Measurements from ENCODE around the gene VPS37C. TPM values are rescaled to one million over a fixed set of nuclear protein-coding genes. Genes with fewer than 3 reads are reported as not detected.

Gene VPS37C
- total RNA-seq, 1 donor from 2014 or later: 21.5 TPM

DNA sequence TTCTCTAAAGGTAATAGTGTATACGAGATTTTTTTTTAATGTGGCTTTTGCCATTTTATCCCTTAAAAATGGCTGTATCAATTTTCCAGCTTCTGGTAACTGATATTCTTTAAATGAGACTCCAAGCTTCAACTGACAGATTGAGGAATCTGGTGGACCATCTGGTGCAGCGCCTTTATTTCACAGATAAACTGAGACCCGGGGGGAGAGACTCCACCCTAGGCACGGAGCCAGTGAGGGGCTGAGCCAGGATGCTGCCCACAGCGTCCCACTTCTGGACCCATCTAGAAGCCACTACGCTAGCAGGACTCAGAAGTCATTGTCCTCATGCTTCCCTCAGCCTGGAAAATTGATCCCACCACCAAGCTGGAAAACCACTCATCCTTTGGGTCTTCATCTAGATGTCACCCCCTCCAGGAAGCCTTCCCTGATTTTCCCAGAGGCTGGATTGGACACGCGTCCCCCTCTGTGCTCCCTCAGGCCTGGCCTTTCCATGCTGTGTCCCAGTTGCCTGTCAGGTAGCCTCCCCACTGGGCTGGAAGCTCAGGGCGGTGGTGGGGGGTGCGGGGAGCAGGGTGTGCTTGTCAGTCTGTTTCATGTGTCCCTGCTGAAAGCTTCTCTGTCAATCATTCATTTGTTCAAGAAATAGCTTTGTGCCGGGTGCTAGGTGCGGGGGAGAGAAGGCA, 71.3 kb downstream of the VPS37C start:
- no peak overlapping the region for H3K4me3 ChIP-seq (ENCODE audit: low read depth, low read length)
- no peak for DNase-seq (ENCODE audit: low read depth)
- TF ChIP-seq, protein P1, sequence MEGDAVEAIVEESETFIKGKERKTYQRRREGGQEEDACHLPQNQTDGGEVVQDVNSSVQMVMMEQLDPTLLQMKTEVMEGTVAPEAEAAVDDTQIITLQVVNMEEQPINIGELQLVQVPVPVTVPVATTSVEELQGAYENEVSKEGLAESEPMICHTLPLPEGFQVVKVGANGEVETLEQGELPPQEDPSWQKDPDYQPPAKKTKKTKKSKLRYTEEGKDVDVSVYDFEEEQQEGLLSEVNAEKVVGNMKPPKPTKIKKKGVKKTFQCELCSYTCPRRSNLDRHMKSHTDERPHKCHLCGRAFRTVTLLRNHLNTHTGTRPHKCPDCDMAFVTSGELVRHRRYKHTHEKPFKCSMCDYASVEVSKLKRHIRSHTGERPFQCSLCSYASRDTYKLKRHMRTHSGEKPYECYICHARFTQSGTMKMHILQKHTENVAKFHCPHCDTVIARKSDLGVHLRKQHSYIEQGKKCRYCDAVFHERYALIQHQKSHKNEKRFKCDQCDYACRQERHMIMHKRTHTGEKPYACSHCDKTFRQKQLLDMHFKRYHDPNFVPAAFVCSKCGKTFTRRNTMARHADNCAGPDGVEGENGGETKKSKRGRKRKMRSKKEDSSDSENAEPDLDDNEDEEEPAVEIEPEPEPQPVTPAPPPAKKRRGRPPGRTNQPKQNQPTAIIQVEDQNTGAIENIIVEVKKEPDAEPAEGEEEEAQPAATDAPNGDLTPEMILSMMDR (conservative IDR thresholded peaks at IDR 0.05; ENCODE audit: low read depth, low read length): no peak

DNA sequence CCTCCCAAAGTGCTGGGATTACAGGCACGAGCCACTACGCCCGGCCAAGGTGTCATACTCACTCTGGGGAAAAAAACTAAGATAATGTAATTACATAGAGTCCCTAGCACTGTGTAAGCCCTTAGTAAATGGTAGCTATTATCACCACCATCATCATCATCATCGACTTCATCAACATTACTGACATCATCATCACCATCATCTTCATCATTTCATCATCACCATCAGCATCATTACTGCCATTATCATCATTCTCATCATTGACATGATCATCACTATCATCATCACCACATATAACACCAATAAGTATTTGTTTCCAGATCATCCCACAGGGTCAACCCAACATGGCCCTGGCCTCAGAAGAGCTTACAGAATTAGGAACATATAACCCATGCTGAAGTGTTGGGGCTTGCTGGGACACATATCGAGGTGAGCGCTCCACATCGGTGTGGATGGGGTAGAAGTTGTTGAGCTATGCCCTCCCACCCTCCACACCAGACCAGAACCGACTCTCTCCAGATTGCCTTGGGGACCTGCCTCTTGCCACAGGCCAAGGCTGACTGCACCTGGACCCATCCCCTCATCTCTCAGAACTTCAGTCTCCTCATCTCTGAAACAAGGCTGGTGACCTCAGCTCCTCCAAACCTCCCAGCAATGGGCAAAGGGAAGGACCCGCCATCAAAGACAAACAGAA, 73.7 kb downstream of the VPS37C start:
- TF ChIP-seq, protein P1 (conservative IDR thresholded peaks at IDR 0.05; ENCODE audit: low read depth, low read length): no peak
- H3K4me3 ChIP-seq (ENCODE audit: low read depth, low read length): no peak overlapping the region
- DNase-seq (ENCODE audit: low read depth): no peak

DNA sequence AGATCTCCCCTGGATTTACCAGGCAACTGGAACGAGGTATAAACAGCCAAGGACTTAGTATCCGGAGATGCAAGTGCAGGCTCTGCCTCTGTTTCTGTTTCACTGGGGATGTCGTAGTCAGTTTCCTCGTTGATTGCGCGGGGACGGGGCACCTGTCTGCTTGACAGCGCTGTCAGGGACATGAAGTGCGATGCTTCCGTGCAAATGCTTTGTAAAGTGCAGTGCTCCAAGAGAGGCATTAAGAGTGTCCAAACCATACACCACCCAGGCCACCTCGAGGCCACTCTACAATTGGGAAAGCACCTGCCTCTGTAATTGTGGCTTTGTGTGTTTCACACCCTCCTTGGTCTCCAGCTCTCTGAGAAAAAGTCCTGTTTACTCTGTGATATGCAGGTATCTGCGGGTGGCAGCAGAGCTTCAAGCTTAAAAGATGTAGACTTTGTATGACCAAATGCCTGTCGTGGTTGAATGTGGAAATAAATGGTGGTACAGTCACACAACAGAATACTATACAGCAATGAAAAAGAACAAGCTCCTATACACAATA, 77.6 kb downstream of the VPS37C start:
- TF ChIP-seq, protein P1 (conservative IDR thresholded peaks at IDR 0.05; ENCODE audit: low read depth, low read length): no peak
- no peak overlapping the region for H3K4me3 ChIP-seq (ENCODE audit: low read depth, low read length)
- no peak for DNase-seq (ENCODE audit: low read depth)

DNA sequence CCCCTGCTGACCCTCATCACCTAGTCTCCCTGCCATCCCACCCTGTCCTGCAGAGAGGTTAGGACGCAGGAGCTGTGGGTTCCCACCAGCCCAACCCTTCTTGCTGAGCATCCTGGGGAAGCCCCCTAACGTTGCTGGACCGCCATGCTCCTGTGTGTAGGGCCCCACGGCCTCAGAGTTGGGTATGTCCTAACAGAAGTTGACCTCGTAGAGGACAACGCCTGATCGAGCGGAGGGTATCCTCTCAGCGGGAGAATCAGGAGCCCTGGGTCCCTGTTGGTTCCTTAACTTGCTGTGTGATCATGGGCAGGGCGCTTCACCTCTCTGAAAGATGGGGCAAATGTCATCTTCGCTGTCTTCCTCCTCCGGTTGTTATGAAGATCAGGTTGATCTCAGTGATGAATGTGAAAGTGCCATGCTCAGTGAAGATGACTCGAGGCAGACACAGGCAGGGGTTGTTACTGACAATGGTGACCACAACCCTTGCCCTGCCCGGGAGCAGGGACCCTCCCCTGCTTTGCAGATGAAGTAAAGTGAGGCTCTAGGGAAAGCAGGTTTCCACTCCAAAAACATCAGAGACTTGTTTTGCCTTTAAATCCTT, 78.2 kb downstream of the VPS37C start:
- H3K4me3 ChIP-seq (ENCODE audit: low read depth, low read length): no peak overlapping the region
- TF ChIP-seq, protein P1 (conservative IDR thresholded peaks at IDR 0.05; ENCODE audit: low read depth, low read length): no peak
- DNase-seq (ENCODE audit: low read depth): no peak

- no peak overlapping the region for H3K4me3 ChIP-seq (ENCODE audit: low read depth, low read length)
- DNase-seq (ENCODE audit: low read depth): no peak
- TF ChIP-seq, protein P1 (conservative IDR thresholded peaks at IDR 0.05; ENCODE audit: low read depth, low read length): no peak
Measured at GRCh38 chr11:61082062-61082870, 79.0 kb downstream of the VPS37C start.

GRCh38 chr11:61080986-61081590, 80.1 kb downstream of the VPS37C start:
- TF ChIP-seq, protein P1 (conservative IDR thresholded peaks at IDR 0.05; ENCODE audit: low read depth, low read length): no peak
- no peak for DNase-seq (ENCODE audit: low read depth)

More at GRCh38 chr11:61080986-61081590, 80.1 kb downstream of the VPS37C start:
- no peak overlapping the region for H3K4me3 ChIP-seq (ENCODE audit: low read depth, low read length)

Measured in epithelial cell of proximal tubule (primary cell).